Measurements from ENCODE around the gene FLAD1.
A peak's percentile ranks its signal among the peaks of the same experiment; 100 is the strongest.

DNA sequence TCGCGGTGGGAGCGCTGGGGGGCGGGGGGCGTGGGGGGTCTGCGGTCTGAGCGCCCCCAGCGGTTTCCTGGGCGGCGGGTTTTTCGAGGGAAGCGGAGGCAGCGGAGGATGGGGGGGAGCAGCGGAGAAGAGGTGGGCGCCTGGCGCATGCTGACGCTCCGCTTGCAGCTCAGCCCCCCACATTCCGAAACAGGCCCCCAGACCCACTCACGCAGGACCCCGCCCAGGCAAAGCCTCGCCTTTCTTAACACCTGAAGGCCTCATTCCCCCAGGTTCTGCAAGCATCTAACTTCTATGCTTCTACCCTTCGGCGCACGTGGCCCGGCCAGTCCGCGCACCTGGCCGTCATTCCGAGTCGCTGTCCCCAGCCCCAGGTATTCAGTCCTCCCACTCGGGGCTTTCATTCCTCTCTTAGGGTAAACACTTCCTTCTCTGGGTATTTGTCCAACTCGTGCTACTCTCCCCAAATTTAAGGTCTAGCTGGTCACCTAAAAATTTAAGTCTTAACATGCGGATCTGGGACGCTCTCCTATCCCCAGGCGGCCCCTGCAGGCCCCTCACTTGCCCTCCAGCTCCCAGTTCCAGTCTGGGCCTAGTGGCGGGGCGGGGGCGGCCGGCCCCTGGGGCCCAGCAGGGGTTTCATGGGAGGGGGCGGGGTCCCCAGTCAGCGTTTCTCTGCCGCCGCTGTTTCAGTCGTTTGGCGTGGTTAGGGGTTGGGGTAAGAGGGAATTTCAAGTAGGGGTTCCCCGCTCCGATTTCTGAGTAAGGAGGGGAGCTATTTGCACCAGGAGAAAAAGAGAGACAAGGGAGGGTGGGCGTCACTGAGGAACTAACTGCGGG is 16.6 kb downstream of the FLAD1 start:
- no peak for TF ChIP-seq EZH2 (IDR thresholded peaks at IDR 0.05)
- TF ChIP-seq POLR2AphosphoS5 (IDR thresholded peaks at IDR 0.05; ENCODE audit: borderline replicate concordance, low read depth, low read length) = peak; percentile 71; the same call in 1 of the 2 replicates
- no peak for TF ChIP-seq FOXP2 (optimal IDR thresholded peaks at IDR 0.05; ENCODE audit: control extremely low read depth, extremely low read length, insufficient read depth)

Data from SK-N-MC (cell line).